Measurements from ENCODE around the gene OR1L6. TPM values are rescaled to one million over a fixed set of nuclear protein-coding genes. Genes with fewer than 3 reads are reported as not detected.

OR1L6 gene
- total RNA-seq, 3 donors from 2014 or later = not detected

DNA sequence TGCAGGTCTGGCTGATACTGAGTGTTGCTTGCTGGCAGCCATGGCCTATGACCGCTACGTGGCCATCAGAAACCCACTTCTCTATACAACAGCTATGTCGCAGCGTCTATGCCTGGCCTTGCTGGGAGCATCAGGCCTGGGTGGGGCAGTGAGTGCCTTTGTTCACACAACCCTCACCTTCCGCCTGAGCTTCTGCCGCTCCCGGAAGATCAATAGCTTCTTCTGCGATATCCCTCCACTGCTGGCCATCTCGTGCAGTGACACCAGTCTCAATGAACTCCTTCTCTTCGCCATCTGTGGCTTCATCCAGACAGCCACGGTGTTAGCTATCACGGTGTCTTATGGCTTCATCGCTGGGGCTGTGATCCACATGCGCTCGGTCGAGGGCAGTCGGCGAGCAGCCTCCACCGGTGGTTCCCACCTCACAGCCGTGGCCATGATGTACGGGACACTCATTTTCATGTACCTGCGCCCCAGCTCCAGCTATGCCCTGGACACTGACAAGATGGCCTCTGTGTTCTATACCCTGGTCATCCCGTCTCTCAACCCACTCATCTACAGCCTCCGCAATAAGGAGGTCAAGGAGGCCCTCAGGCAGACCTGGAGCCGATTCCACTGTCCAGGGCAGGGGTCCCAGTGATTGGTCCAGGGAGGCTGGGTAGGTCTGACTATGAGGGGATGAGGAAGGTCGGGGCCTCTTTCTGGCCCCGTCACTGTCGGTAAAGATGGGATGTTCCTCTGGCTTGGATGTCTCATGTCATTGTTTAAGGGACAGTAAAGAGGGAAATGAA is 47.3 kb downstream of the OR1L6 start:
- no peaks in the 10 kb centered on the region for H3K9me3 Mint-ChIP-seq
- DNase-seq = no peak
- H3K36me3 Mint-ChIP-seq (ENCODE audit: insufficient read depth) = no peaks in the 10 kb centered on the region
- no peak for ATAC-seq
- no peaks in the 10 kb centered on the region for H3K4me1 Mint-ChIP-seq (ENCODE audit: low read depth)
- H3K27me3 Mint-ChIP-seq (ENCODE audit: low read depth) = no peaks in the 10 kb centered on the region
- H3K4me3 Mint-ChIP-seq = no peak overlapping the region

DNA sequence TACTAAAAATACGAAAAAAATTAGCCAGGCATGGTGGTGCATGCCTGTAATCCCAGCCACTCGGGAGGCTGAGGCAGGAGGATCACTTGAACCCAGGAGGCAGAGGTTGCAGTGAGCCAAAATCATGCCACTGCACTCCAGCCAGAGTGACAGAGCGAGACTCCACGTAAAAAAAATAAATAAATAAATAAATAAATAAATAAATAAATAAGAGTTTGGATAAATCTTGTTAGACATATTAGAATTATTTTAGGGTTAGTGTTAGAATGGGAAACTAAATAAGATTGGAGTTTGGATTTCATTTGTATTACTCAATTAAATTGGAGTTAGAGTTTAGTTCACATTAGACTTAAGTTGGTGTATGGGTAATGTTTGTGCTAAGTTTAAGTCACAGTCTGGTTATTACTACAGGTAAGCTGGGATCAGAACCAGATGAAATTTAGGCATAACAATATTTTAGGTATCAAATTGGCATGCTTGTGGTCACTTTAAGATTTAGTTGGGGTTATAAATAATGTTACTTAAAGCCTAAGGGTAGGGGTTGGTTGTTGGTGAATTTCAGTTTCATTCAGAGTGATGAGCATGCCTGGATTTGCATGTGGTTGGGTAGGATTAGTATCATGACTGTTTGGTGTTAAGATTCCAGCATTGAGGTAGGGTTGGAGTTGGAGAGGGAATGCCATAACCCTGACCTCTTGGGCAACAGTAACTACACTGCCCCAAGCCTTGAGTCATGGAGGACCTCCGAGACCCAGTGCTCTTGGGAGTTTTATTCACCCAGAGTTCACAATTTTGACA is 50.0 kb downstream of the OR1L6 start:
- Mint-ChIP-seq H3K36me3 (ENCODE audit: insufficient read depth) (no peaks in the 10 kb centered on the region), H3K9me3 (no peaks in the 10 kb centered on the region), H3K4me3 (no peak overlapping the region), H3K4me1 (ENCODE audit: low read depth) (no peaks in the 10 kb centered on the region), H3K27me3 (ENCODE audit: low read depth) (no peaks in the 10 kb centered on the region)
- DNase-seq (no peak), ATAC-seq (no peak)

DNA sequence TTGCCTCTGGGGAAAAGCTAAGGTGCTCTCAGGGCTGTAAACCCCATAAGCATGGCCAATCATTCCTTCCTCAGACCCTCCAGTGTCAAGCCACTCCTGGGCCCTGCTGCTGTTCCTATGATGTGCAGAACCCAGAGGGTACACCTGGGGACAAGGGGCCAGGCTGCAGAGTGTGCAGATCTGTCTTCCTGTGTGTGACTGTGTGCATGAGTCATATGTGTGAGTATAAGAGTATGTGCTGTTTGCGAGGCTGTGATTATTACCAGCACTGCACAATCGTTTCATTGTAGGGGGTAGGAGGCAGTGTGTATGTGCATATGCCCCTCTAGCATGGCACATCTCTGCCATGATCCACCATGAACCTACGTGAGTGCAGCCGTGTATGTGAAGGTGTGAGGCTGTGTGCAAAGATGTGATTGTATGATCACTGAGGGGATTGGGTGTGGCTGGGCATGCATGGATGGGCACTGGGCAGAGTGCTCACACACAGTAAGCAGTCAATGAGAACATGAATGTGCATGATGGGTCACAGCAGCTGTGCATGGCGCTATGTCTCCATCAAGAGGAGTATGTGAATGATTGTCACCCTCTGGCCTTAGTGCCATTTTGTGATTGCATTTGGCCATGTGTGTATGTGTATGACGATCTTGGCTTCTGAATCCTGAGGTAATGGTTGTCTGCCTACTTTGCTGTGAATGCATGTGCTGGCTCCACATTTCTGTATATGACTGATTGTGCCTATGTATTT is 55.4 kb downstream of the OR1L6 start:
- ATAC-seq (peak in 1 of 2 donors; percentile 34), DNase-seq (no peak)
- no peaks in the 10 kb centered on the region for H3K27me3 Mint-ChIP-seq (ENCODE audit: low read depth)
- H3K4me1 Mint-ChIP-seq (ENCODE audit: low read depth) = no peaks in the 10 kb centered on the region
- no peak overlapping the region for H3K4me3 Mint-ChIP-seq
- no peaks in the 10 kb centered on the region for H3K9me3 Mint-ChIP-seq
- no peaks in the 10 kb centered on the region for H3K36me3 Mint-ChIP-seq (ENCODE audit: insufficient read depth)

Other genes with a start within 250 kb of the OR1L6 start
- gene OR1J2, start 231.5 kb upstream of the OR1L6 start, total RNA-seq = not detected
- not detected for gene OR1J4, start 223.2 kb upstream of the OR1L6 start, total RNA-seq
- not detected for gene OR1N1, start 215.0 kb upstream of the OR1L6 start, total RNA-seq
- not detected for gene OR1N2, start 189.2 kb upstream of the OR1L6 start, total RNA-seq
- gene OR1L8, start 158.9 kb upstream of the OR1L6 start, total RNA-seq = not detected
- gene OR1Q1, start 127.6 kb upstream of the OR1L6 start, total RNA-seq = not detected
- gene OR1B1, start 84.7 kb upstream of the OR1L6 start, total RNA-seq = not detected
- not detected for gene OR1L1, start 80.6 kb upstream of the OR1L6 start, total RNA-seq
- not detected for gene OR1L3, start 67.2 kb upstream of the OR1L6 start, total RNA-seq
- gene OR1L4, start 18.3 kb upstream of the OR1L6 start, total RNA-seq = not detected
- gene OR5C1, start 46.6 kb downstream of the OR1L6 start, total RNA-seq = not detected
- gene OR1K1, start 57.8 kb downstream of the OR1L6 start, total RNA-seq = not detected
- gene PDCL, start 86.3 kb downstream of the OR1L6 start, total RNA-seq = 10 to 100 TPM; 12.6 to 17.7 (median 13.3) TPM
- gene RC3H2, start 163.1 kb downstream of the OR1L6 start, total RNA-seq = 10 to 100 TPM; 27.3 to 31.1 (median 28.4) TPM
- gene ZBTB6, start 171.0 kb downstream of the OR1L6 start, total RNA-seq = 1 to 10 TPM; 6.3 to 7.2 (median 6.5) TPM
- 1 to 10 TPM; 2.9 to 3.5 (median 3.2) TPM for gene ZBTB26, start 189.2 kb downstream of the OR1L6 start, total RNA-seq
- 10 to 100 TPM; 14.3 to 17.1 (median 16.7) TPM for gene RABGAP1, start 198.7 kb downstream of the OR1L6 start, total RNA-seq